HG03565 (cell line): ENCODE results near the gene ALKBH2.

ENCODE experiments used
- ATAC-seq: cut with Tn5 transposase; IDR thresholded peaks from one replicate; pipeline ENCODE4 v1.9.1; 2021; ENCODE audit warnings: mild to moderate bottlenecking, moderate library complexity; ENCODE audit not compliant: unreplicated experiment

ALKBH2 gene

DNA sequence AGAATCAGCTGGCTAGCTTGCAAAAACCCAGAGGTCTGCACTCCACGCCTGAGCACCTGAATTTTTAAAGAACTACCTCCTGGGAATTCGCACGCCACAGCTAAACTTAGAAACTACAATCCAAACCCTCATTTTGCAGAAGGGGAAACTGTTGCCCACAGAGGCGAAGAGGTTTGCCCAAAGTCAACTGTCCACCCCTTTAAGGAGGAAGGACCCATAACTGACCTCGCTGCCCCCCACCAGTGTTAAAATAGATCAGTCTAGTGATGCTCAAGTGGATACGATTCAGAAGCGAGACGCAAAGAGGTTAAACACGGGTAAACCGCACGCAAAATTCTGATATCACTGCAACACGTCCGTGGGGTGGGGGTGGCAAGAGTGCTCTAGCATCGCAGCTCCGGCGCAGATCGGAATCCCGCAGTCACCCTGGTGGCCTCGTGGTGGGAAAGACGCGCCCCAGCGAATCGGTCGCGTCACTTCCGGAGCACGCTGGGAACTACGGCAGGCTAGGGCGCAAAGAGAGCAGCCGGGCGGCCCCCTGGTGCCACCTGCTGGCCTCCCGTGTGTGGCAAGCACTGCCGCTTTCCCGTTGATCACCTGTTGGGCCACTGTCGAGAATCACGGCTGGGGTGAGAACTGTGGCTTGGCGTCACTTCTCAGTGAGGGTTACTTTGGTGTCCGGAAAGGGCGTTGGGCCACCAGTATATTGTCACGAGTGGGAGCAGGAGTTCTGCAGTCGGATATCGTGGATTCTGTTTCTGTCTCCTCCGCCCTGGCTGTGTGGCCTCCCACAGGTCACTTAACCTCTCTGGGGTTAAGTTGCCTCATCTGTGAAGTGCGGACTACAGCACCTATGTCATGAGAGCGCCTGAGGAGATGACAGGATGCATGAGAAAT lies at the start of gene ALKBH2:
Gene ALKBH2 (minus strand): TSS at position 451 of the 897 bp plus-strand sequence. CDS start 686 bp downstream, outside the sequence.
- peak; percentile 57 for ATAC-seq

DNA sequence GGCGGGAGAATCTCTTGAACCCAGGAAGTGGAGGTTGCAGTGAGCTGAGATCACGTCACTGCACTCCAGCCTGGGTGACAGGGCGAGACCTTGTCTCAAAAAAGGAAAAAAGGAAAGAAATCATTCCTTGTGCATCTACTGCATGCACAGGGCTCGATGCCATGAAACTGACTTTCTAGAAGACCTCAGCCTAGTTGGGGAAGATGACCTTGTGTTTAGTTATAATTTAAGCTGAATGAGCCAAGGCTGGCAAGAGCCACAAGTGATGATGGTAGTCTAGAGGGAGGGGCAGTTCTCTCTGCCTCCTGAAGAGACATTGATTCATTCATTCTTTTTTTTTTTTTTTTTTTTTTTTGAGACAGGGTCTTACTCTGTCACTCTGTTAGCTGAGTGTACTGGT lies 47.3 kb upstream of the ALKBH2 start:
- no peak for ATAC-seq

DNA sequence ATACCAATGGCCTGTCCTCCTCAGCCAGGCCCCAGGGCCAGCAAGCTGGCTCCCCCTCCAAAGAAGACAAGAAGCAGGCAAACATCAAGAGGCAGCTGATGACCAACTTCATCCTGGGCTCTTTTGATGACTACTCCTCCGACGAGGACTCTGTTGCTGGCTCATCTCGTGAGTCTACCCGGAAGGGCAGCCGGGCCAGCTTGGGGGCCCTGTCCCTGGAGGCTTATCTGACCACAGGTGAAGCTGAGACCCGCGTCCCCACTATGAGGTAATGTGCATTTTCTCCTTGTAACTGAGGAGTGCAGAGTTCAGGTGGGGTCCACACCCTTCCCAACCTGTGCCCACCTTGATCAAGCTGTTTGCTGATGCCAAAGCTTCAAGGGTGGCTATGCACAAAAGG lies 46.5 kb upstream of the ALKBH2 start:
- ATAC-seq = no peak

DNA sequence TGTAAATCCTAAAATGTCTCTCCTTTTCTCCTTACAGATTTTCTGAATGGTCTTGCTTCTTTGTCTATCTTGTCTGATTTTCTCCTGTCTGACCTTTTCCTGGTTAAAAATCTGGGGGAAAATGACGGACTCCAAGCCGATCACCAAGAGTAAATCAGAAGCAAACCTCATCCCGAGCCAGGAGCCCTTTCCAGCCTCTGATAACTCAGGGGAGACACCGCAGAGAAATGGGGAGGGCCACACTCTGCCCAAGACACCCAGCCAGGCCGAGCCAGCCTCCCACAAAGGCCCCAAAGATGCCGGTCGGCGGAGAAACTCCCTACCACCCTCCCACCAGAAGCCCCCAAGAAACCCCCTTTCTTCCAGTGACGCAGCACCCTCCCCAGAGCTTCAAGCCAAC lies 46.1 kb upstream of the ALKBH2 start:
- ATAC-seq = no peak

DNA sequence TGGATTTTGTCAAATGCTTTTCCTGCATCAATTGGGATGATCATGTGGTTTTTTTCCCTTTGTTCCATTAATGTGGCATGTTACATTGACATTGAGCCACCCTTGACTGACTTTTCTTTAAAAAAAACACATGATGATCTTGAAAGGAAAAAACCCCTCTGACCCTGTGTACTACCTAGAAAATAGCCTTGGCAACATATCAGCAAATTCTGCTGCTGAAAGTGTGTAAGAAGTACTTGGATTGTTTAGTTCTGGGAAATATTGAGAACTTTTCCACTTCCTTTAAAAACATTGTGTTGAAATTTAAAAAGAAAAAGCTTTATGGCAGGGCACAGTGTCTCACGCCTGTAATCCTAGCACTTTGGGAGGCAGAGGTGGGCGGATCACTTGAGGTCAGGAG lies 43.8 kb upstream of the ALKBH2 start:
- no peak for ATAC-seq

DNA sequence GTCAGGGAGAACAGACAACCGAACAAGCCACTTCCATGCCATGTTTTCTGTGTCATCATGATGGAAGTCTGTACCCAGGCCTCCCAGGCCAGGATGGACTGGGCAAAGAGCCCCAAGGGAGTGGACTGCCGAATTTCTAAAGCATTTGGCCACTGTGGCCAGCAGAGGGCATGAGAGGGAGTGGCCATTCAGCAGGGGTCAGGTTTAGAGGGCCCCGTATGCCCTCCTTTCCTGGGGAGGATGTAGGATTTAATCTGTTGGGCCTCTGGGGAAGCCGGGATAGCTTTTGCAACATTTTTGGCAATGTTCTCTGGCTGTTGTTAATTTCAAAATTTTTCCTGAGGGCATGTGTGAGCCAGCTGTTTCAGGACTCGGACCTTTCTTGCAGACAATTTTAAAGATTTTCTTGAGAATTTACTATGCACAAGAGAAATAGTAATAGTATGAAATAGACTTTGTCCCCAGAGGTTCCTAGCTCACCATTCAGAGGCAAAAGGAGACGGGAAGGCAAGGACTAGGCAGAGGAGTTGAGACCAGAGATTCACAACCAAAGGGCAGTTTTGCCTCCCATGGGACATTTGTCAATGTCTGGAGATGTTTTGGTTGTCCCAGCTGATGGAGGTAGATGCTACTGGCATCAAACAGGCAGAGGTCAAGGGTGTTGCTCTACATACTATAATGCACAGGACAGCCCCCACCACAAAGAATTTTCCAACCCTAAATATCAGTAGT lies 41.1 kb upstream of the ALKBH2 start:
- no peak for ATAC-seq

DNA sequence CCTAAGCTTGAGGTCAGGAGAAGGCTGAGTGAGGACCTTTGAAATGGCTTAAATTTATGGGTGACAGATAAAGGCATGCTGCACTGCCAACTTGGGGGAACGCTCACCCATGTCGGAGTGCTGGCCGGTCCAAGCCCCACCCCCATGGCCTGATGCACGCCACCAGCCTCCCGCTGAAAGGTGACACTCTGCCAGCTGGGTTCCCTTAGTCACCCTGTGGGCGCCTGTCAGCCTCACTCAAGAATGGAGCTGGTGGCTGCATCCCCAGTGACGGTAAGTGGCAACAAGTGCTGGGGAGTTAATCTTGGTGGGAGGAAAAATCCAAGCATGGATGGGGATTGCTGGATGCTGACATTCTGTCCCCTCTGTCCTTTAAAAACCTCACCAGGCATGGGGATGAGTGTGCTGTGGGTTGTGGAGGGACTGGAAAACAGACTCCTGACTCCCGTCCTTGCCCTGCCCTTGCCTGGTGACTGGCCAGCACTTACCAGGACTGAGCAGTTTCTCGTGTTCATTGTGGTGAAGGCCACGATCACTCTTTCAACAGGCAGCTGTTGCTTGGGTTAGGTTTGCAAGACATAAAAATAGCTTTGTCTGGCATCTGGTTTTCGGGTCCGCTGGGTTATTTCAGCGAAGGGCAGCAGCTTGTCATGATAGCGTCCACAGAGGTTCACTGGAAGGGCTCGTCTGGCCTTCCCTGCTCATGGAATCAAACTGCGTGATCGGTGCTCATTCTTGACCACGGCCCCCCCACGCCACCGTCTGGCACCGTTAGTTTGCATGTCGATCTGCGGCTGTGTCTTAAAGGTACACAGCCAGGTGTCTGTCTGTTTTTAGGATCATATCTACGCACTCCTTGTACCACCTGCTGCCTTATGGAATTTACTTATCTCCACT lies 38.1 kb upstream of the ALKBH2 start:
- no peak for ATAC-seq

DNA sequence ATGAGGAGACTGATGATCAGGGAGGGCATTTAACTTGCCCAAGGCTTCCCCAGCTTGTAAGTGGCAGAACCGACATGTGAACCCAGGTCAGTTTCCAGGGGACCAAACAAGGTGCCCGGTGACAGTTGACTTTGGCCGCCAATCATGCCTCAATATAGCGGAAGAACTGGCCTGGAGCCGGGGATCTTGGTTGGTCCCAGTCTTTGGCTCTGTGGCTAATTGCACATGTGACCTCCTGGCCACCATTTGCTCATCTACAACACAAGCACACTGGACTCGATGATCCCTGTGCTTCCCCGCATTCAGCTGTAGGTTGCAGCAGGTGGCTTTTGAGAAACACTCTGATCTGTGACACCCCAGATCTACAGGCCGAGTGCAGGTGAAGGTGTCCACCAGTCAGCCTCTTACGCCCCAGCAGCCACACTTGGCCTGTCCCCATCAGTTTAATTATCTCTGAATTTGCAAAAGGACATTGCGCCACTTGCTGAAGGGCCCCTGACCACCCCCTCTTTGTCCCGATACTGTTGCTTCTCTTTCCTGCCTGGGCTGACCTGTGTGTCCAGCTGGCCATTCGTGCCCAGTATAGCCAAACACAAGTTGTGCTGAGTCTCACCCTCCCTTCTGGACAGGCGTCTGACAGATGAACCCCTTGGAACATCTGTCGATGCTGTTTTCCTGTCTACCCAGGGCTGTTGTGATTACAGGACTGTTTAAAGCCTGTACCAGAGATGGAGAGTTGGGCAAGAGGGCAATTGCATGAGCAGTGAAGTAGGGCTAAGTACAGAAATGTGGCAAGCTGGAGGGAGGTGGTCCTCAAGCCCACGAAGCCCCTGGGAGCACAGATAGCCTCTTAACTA lies 37.3 kb upstream of the ALKBH2 start:
- ATAC-seq = no peak

DNA sequence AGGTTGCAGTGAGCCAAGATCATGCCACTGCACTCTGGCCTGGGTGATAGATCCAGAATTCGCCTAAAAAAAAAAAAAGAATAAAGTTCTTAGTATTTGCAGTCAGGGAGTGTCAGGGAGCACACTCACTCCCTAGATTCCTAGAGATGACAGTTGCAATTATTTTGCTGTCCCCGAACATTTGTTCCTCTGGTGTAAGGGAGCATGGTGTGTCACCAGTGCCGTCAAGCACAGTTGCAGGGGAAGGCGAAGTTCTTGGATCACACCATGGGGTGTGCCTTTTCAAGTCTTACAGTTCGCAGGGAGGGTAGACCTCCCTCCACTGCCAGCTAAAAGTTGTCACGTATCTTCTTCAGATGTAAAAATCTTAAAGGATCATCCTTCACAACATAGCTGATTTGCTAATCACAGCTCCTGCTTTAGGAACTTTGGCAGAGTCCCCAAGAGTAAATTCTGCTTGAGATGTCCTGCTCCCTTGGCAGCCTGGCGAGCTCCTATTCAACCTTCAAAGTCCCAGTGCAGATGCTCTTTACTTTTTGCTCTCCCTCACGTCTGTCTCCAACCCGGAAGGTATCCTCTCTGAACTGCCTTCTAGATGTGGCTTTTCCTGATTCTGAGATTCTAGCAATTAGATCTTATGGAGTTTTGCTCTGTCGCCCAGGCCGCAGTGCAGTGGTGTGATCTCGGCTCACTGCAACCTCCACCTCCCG lies 34.4 kb upstream of the ALKBH2 start:
- ATAC-seq = no peak

DNA sequence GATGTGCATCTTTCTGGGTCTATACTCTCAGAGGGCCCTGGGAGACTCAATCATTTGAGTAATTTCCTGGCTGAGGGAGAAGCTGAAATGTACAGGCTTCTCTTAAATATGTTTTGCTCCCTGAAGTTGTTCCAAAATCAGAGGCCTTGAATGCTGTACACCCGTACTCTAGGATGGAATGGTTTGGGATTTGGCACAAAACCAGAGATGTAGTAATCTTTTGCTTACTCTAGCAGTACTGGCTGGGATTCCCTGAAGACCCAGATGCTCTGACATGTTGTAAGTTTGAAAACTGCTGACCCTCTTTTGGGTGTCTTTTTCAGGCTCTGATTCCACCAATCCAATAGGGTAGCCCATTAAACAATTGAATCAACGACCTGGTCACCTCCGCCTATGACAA lies 33.5 kb upstream of the ALKBH2 start:
- ATAC-seq = no peak

DNA sequence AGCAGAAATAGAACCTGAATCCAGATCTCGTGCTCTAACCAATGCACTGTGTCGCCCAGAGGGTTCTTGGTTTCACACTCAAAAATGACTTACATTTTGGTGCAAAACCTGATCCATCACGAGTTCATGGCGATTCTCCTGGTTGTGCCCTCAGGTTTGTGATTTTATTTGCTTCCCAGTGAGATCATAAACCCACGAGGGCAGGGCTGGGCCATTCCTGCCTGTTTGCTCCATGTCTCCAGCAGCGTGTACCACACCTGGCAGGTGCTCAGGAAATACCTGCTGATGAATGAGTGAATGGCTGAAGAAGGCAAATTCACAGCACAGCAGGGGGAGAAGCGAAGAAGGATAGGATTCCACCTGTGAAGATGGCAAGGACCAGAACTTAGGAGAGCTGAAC lies 32.5 kb upstream of the ALKBH2 start:
- no peak for ATAC-seq

DNA sequence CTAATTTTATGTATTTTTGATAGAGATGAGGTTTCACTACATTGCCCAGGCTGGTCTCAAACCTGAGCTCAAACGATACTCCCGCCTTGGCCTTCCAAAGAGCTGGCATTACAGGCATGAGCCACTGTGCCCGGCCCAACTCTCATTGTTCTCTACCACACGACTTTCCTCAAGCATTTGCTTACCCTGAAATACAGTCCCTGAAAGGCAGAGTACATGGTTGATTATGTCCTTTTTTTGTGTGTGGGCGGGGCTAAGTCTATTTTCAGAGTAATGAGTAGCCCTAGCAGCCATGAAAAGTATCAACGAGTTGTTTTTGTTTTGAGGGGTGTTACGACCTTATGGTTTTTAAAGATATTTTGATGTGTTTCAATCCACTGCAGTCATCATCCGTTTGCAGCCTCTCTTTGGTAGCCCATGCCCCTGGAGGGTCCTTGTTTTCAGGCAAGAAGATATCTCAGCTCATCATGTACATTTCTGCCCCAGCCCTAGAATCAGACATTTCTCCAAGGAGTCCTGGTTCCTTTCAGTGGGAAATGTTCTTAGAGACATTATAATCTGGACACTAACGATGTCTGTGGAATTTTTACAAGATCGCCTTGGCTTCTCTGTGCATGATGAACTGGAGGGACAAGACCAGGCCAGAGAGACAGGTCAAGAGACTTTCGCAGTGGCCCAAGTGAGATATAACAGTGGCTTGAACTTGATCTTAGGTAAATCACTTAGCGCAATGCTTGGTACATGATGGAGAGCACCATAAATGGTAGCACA lies 31.8 kb upstream of the ALKBH2 start:
- ATAC-seq = no peak

DNA sequence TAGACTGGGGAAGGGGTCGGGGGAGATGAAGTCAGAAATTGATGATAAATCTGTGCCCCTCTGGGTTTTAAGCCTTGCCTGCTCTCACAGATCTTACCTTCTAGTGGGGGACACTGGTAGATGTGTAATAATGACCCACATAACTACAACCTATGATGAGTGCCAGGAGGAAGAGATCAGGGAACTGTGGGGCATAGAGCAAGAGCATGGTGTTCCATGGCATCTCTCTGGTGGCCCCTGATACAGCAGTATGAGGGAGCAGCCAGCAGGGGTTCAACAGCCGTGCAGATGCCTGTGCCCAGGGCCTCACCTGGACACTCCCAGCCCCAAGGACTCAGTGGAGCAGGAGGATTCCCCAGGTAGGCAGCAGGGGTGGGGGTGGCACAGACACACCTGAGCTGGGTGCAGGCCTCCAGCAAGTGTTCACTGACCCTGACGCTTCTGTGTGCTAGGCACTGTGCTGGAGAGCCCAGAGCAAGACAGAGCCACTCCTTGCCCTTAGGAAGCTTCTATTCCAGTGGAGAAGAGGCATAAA lies 28.1 kb upstream of the ALKBH2 start:
- ATAC-seq = no peak

DNA sequence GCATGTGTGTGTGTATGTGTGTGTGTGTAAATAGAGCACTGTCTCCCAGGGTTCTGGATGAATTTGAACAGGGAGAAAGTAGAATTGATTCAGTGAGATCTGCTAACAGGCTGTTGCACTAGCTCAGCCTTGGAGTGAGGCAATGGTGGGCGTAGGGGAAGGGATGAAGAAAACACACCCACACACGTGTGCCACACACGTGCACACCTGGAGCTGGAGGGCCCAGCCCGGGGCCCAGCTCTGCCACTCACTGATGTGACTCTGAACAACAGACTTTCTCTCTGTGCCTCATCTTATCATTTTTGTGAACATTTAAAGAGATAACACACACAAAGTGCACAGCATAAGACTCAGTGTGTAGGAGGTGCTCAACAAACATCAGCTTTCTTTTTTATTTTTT lies 27.3 kb upstream of the ALKBH2 start:
- no peak for ATAC-seq

DNA sequence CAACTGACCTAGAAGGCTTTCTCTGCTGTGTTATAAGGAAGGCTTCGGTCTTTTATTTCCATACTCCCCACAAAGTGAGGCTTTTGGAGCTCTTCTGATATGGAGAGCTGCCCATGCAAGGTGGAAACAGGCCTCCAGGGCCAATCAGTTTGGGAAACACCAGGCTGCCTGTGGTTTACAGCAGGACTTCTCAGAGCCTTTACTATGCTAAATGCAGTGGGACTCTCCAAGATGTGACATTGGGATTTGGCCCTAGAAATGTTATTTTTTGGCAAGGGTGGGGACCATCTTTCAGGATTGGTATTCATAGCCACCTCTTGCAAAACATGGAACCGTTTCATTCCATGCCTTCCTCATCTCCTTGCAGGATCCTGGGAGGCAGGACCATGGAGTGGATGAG lies 26.8 kb upstream of the ALKBH2 start:
- ATAC-seq = no peak

DNA sequence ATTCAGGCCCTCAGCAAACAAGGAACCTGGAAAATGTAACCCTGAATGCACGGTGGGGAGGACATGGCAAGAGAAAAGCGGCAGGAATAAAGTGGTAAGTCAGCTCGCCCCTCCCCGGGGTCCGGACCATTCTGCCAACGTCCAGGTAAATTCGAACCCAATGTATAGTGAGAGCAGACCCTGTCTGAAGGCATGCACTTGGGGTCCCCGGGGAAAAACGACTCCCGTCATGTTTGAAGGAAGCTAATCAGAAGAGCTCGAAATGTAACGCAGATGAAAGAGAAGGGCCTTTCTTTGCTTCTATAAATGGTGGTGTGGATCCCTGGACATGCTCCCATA lies 23.3 kb upstream of the ALKBH2 start:
- no peak for ATAC-seq

DNA sequence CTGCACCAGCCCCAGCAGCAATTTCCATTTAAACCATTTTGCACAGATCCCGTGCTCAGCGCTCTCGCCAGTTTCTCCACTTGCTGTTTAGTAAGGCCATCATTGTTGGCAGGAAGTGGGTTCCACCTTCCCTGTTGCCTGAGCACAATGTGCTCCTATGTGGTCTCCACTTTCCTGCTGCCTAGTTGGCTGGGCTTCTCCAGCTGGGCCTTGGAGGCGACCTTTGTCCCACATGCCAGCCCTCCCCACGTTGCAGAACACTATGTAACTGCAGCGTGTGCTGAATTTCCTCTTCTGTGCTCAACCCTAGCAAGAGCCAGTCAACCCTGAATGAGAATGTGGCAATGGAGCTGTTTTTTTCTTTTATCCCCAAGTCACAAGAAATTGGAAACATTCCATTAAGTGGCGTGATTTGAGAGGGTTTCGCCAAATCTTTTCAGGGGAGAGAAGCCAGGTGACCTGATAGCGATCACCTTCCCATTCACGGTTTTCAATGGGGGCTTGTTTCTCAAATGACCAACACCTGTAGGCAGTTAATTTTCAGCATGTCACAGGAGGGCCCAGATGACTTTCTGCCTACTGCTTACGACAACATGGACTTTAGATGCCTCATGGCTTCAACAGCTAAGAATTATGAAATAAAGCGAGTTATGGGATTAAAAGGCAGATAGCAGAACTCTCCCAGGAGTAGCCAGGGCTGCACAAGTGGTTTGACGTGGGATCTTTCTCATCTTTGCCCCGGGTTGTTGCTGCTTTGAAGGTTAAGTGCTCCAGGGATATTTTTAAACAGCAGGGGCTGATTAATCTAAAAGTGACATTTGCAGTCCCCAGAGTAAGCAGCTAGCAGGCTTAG lies 22.7 kb upstream of the ALKBH2 start, which contains the start of gene ACACB:
Gene ACACB (plus strand): TSS at position 830 of the 853 bp plus-strand sequence. CDS start 22,819 bp downstream, outside the sequence.
- ATAC-seq = no peak

DNA sequence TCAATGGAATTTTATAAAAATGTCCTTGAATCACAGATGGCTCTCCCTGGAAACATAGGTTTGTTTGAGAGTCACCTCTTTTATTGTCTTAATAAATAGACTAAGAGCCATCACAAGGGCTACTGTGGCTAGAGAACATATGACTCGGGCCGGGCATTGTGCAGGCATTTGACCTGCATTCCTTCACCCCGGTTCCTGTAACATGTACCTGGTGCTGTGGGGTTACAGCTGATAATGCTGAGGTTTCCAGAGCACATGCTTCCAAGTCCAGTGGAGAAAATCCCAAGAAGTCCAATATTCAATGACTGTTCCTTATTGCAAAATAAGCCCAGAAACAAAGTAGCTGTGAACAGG lies 22.1 kb upstream of the ALKBH2 start:
- ATAC-seq = no peak
